IMR-90 (cell line): ENCODE data around the gene BRME1. TPM values are rescaled to one million over a fixed set of nuclear protein-coding genes. Genes with fewer than 3 reads are reported as not detected.
A peak's percentile ranks its signal among the peaks of the same experiment; 100 is the strongest.

Experiments used
- ATAC-seq: fragments of 200-7000 bp; cut with Tn5 transposase; 2 replicates; pipeline ENCODE4 v1.9.1; 2020; ENCODE audit warnings: low read depth, mild to moderate bottlenecking, moderate library complexity
- BruUV-seq: library from RNA; stranded (reverse); fragments of 400-500 nt; replicated peaks from 2 replicates; lab custom pipeline; 2021; lab: Mats Ljungman, UMichigan
- CTCF ChIA-PET: fragments of 300-600 bp; formaldehyde crosslinking; extraction: SDS; loops from one replicate; lab custom pipeline; 2021; ENCODE audit warnings: antibody characterized with exemption; lab: Yijun Ruan, JAX
- POLR2A ChIA-PET: fragments of 300-600 bp; sonication (Branson Sonifier 250); formaldehyde crosslinking; loops from one replicate; lab custom pipeline; 2022; ENCODE audit warnings: antibody characterized with exemption; ENCODE audit not compliant: unreplicated experiment; lab: Charles Lee
- DNase-seq: peaks from one replicate; pipeline ENCODE4 v3.0.0; 2013
- H2AFZ ChIP-seq: replicated peaks from 2 replicates; pipeline ENCODE3; 2013; ENCODE audit warnings: low read length, mild to moderate bottlenecking; ENCODE audit not compliant: poor library complexity
- H2AK5ac ChIP-seq: 2 replicates; pipeline ENCODE4 v1.6.1; 2013; ENCODE audit warnings: low read depth, low read length, inconsistent platforms
- H2AK9ac ChIP-seq: replicated peaks from 2 replicates; pipeline ENCODE3; 2013; ENCODE audit warnings: mild to moderate bottlenecking, low read depth, low read length, moderate library complexity; ENCODE audit not compliant: poor library complexity
- H2BK120ac ChIP-seq: 2 replicates; pipeline ENCODE4 v1.6.1; 2013; ENCODE audit warnings: low read depth, low read length, inconsistent platforms
- H2BK15ac ChIP-seq: 3 replicates; pipeline ENCODE4 v1.6.1; 2013; ENCODE audit warnings: low read depth, low read length, inconsistent platforms
- H2BK20ac ChIP-seq: 2 replicates; pipeline ENCODE4 v1.6.1; 2013; ENCODE audit warnings: low read depth, mild to moderate bottlenecking, inconsistent platforms, low read length, moderate library complexity
- H2BK5ac ChIP-seq: 2 replicates; pipeline ENCODE4 v1.6.1; 2013; ENCODE audit warnings: mild to moderate bottlenecking, low read depth, low read length, inconsistent platforms; ENCODE audit not compliant: poor library complexity, severe bottlenecking
- H3K14ac ChIP-seq: replicated peaks from 2 replicates; pipeline ENCODE4 v1.6.1; 2013; ENCODE audit warnings: low read depth, low read length, inconsistent platforms
- H3K18ac ChIP-seq: 2 replicates; pipeline ENCODE4 v1.6.1; 2013; ENCODE audit warnings: low read depth, low read length, control low read depth
- H3K23ac ChIP-seq: 2 replicates; pipeline ENCODE4 v1.6.1; 2013; ENCODE audit warnings: low read depth, low read length, inconsistent platforms
- H3K27ac ChIP-seq: 2 replicates; pipeline ENCODE4 v1.5.1; 2013; ENCODE audit warnings: mild to moderate bottlenecking, control low read depth, low read length; ENCODE audit not compliant: insufficient read depth
- H3K27me3 ChIP-seq: 2 replicates; pipeline ENCODE4 v1.6.1; 2013; ENCODE audit warnings: low read length; ENCODE audit not compliant: control insufficient read depth, insufficient read depth
- H3K36me3 ChIP-seq: 2 replicates; pipeline ENCODE4 v1.6.1; 2013; ENCODE audit warnings: low read length, mixed read lengths; ENCODE audit not compliant: control insufficient read depth, insufficient read depth
- H3K4ac ChIP-seq: 2 replicates; pipeline ENCODE4 v1.6.1; 2013; ENCODE audit warnings: low read depth, low read length, inconsistent platforms
- H3K4me1 ChIP-seq: 2 replicates; pipeline ENCODE4 v1.6.1; 2013; ENCODE audit warnings: low read length, mixed read lengths; ENCODE audit not compliant: control insufficient read depth, insufficient read depth
- H3K4me2 ChIP-seq: 2 replicates; pipeline ENCODE4 v1.6.1; 2013; ENCODE audit warnings: low read depth, mild to moderate bottlenecking, control low read depth, low read length, moderate library complexity
- H3K4me3 ChIP-seq: 2 replicates; pipeline ENCODE4 v1.5.1; 2013; ENCODE audit warnings: low read depth, mild to moderate bottlenecking, control low read depth, low read length, moderate library complexity; ENCODE audit not compliant: insufficient read depth
- H3K56ac ChIP-seq: 2 replicates; pipeline ENCODE4 v1.6.1; 2013; ENCODE audit warnings: low read length, inconsistent platforms; ENCODE audit not compliant: insufficient read depth; ENCODE audit errors: extremely low read depth
- H3K79me1 ChIP-seq, 2 experiments: 2 replicates each; pipeline ENCODE4 v1.6.1; 2013; ENCODE audit warnings: low read length in 2 of 2, inconsistent platforms in 1 of 2, low read depth in 1 of 2
- H3K9ac ChIP-seq: 2 replicates; pipeline ENCODE4 v1.6.1; 2013; ENCODE audit warnings: low read depth, low read length, control low read depth
- H3K9me1 ChIP-seq: 2 replicates; pipeline ENCODE4 v1.6.1; 2013; ENCODE audit warnings: low read length, inconsistent platforms; ENCODE audit not compliant: insufficient read depth
- H3K9me3 ChIP-seq: 2 replicates; pipeline ENCODE4 v1.6.1; 2013; ENCODE audit warnings: low read length; ENCODE audit not compliant: control insufficient read depth, insufficient read depth
- H4K20me1 ChIP-seq: 2 replicates; pipeline ENCODE4 v1.6.1; 2013; ENCODE audit warnings: low read length, inconsistent platforms; ENCODE audit not compliant: insufficient read depth
- H4K5ac ChIP-seq: 2 replicates; pipeline ENCODE4 v1.6.1; 2013; ENCODE audit warnings: mild to moderate bottlenecking, low read depth, low read length, control low read depth
- H4K8ac ChIP-seq, 2 experiments: 2 replicates each; pipeline ENCODE4 v1.6.1; 2013; ENCODE audit warnings: low read depth in 2 of 2, low read length in 2 of 2, control low read depth in 1 of 2, inconsistent platforms in 1 of 2
- H4K91ac ChIP-seq: 2 replicates; pipeline ENCODE4 v1.6.1; 2013; ENCODE audit warnings: low read depth, low read length, inconsistent platforms; ENCODE audit not compliant: insufficient read depth
- CTCF ChIP-seq: conservative IDR thresholded peaks from 2 replicates; pipeline ENCODE4 v1.5.1; 2012; ENCODE audit warnings: mild to moderate bottlenecking, low read depth, low read length, improper control_type of control experiment
- WGBS, 2 experiments: methylation state at CpG; one replicate each; pipeline versions ENCODE4 v1.1.5 to v1.1.7; 2013; ENCODE audit warnings: missing lambda C conversion rate in 2 of 2; ENCODE audit not compliant: insufficient read length in 1 of 2; ENCODE audit errors: extremely low coverage in 2 of 2; 5-methylcytosine and 5-hydroxymethylcytosine counted together
- dilution Hi-C: fragments of 300-500 bp; cut with HindIII; formaldehyde crosslinking; loops from one replicate; pipeline ENCODE4 v1.14.3; 2018; ENCODE audit warnings: low sequenced_read_pairs; ENCODE audit not compliant: unreplicated experiment
- in situ Hi-C: fragments of 300-500 bp; cut with MboI; formaldehyde crosslinking; loops from 3 replicates; pipeline ENCODE4 v1.14.3; 2019; ENCODE audit warnings: low sequenced_read_pairs, inconsistent platforms, mixed read lengths
- intact Hi-C: fragments of 100-400 bp; cut with micrococcal nuclease; formaldehyde crosslinking; loops from 2 replicates; pipeline ENCODE4 v1.10.0; 2022
- polyA plus RNA-seq, 3 experiments: library from polyadenylated mRNA; depleted of rRNA; stranded (reverse); fragments of >200 nt; gene quantifications; 2 replicates each; pipeline ENCODE4 v1.2.3, GENCODE V29; 2012; ENCODE audit warnings: low replicate concordance in 1 of 3
- total RNA-seq: library from RNA; depleted of rRNA; stranded (reverse); fragments of >200 nt; gene quantifications from 2 replicates; pipeline ENCODE4 v1.2.3, GENCODE V29; 2012

Gene BRME1
- total and polyA plus RNA-seq, 2 of the 4 experiments (the other 2 are of a cell fraction), result 0.18 to 0.38 TPM

- H3K9ac ChIP-seq, result no peak overlapping the region
- no peak overlapping the region for H3K56ac ChIP-seq
- no peak overlapping the region for H4K5ac ChIP-seq
- no peak overlapping the region for H2BK5ac ChIP-seq
- peak overlapping the region; percentile 68 for H2AK5ac ChIP-seq
- ChIA-PET POLR2A (no interaction called here), CTCF (interaction anchor here (1.3 kb wide), 1 partner anchor 9 kb away, joined by 3 read pairs; no protein-coding TSS in a partner anchor)
- no peak overlapping the region for H3K18ac ChIP-seq
- no peak for ATAC-seq
- BruUV-seq, result no TSS peak
- H3K4ac ChIP-seq, result no peak overlapping the region
- peak overlapping the region; percentile 78 for H2AK9ac ChIP-seq
- intact Hi-C loops, result no loop called here
- H3K9me3 ChIP-seq, result no peaks in the 10 kb centered on the region
- H2BK120ac ChIP-seq, result no peak overlapping the region
- H2BK15ac ChIP-seq, result no peak overlapping the region
- no peak overlapping the region for H3K14ac ChIP-seq
- H3K4me2 ChIP-seq, result no peak overlapping the region
- H4K91ac ChIP-seq, result peak overlapping the region; percentile 39
- in situ Hi-C loops, result loop anchor here (25.0 kb wide), 1 partner anchor 584 kb away; no protein-coding TSS in a partner anchor
- DNase-seq, result no peak
- WGBS, 2 experiments, result 88% methylated on average over 1 of the region's 4 CpGs; no CpG with 5 or more reads in 1 of the 2 experiments
- no peak overlapping the region for H4K8ac ChIP-seq
- peaks cover 11 to 19% of the 10 kb centered on the region in 2 experiments; a peak in 3 of 4 replicates for H3K79me1 ChIP-seq
- H3K27me3 ChIP-seq, result no peaks in the 10 kb centered on the region
- no peaks in the 10 kb centered on the region for H3K36me3 ChIP-seq
- H3K4me3 ChIP-seq, result no peak overlapping the region
- dilution Hi-C loops, result no loop called here
- H3K9me1 ChIP-seq, result peaks cover 11% of the 10 kb centered on the region
- no peak for TF ChIP-seq CTCF
- H4K20me1 ChIP-seq, result no peaks in the 10 kb centered on the region
- no peak overlapping the region for H3K23ac ChIP-seq
- peak overlapping the region; percentile 58 for H2AFZ ChIP-seq
- peaks cover 3% of the 10 kb centered on the region for H3K4me1 ChIP-seq
- no peak overlapping the region for H2BK20ac ChIP-seq
- no peak overlapping the region for H3K27ac ChIP-seq
These were observed 35.0 kb downstream of the BRME1 start for GRCh38 chr19:13870873-13871272.
